GM19035 (cell line): Measurements from ENCODE around the gene SET.
"Not testable (repeated sequence)": the region's sequence is repeated elsewhere in the genome, so short reads cannot be mapped to it uniquely, and the experiment has no call there.

Source experiments
- ATAC-seq: cut with Tn5 transposase; IDR thresholded peaks from one replicate; pipeline ENCODE4 v1.9.1; 2021; ENCODE audit not compliant: unreplicated experiment

Gene SET, protein sequence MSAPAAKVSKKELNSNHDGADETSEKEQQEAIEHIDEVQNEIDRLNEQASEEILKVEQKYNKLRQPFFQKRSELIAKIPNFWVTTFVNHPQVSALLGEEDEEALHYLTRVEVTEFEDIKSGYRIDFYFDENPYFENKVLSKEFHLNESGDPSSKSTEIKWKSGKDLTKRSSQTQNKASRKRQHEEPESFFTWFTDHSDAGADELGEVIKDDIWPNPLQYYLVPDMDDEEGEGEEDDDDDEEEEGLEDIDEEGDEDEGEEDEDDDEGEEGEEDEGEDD

DNA sequence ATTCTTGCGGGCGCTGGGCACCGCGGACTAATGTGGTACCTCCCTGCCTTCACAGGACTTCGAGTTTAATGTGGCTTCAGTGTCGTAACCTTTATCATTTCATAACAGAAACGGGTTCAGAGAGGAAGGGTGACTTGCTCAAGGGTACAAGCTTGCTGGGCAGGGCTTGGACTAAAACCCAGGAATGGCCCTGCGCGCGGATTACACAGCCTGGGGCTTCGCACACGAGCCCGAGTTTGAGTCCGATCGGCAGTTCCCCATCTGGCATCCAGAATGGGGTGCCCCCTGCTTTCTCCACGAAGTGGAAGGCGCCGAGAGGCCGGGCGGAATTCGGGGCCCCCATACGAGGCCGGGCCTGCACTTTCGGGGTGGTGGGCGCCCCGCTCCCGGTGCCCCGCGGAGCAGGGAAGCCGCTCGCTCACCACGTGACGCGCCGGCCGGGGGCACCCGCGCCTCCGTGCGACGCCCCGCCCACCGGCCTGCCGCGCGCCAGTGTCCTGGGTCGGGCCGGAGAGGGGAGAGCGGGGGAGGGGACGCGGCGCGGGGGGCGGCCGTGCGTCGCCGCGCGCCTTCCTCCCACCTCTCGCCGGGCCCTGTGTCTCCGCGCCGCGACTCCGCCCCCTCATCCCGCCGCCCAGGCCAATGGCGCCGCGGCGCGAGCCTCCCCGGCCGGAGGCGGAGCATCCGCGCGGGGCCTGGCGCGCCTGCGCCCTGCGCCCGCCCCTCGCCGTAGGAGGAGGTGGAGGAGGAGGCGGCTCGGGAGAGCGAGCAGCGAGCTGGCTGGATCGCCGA is at the start of gene SET:
TSS of gene SET (plus strand) at position 722 of the 792 bp plus-strand sequence. CDS start 361 bp downstream, outside the sequence.
- peak; percentile 78 for ATAC-seq

DNA sequence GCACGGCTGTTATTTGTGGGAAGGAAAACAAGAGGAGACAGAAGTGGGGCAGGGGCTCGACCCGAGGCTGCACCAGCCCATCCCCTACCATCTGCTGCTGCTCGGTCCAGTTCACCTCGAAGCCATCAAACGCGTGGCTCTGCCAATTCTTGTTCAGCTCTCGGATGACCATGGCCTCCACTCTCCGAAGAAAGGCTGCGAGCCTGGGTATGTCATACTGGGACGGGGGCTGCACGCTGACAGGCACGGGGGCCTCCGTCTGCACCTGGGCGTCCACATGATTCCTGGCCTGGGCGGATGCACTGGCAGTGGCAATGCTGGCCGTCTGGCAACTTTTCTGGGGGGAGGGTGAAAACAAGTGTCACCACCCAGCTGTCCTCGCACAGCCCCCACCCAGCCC is 48.4 kb upstream of the SET start:
- ATAC-seq, result no peak

DNA sequence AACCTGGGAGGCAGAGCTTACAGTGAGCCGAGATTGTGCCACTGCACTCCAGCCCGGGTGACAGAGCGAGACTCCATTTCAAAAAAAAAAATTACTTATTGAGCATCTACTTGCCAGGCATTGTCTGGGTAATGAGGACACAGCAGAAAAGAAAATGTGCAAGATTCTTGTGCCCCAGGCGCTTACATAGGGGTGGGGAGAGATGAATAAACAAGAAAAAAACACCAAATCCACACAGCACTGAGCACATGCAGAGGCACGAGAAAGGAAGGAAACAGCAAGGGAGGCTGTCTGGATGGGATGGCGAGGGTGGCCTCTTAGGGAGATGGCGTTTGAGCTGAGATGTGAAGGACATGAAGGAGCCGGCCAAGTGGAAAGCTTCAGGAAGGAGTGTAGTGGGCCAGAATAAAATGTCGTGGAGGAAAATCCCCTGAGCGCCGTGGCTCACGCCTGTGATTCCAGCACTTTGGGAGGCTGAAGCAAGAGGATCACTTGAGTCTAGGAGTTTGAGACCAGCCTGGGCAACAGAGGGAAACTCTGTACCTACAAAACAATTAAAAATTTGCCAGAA is 46.3 kb upstream of the SET start:
- no peak for ATAC-seq

DNA sequence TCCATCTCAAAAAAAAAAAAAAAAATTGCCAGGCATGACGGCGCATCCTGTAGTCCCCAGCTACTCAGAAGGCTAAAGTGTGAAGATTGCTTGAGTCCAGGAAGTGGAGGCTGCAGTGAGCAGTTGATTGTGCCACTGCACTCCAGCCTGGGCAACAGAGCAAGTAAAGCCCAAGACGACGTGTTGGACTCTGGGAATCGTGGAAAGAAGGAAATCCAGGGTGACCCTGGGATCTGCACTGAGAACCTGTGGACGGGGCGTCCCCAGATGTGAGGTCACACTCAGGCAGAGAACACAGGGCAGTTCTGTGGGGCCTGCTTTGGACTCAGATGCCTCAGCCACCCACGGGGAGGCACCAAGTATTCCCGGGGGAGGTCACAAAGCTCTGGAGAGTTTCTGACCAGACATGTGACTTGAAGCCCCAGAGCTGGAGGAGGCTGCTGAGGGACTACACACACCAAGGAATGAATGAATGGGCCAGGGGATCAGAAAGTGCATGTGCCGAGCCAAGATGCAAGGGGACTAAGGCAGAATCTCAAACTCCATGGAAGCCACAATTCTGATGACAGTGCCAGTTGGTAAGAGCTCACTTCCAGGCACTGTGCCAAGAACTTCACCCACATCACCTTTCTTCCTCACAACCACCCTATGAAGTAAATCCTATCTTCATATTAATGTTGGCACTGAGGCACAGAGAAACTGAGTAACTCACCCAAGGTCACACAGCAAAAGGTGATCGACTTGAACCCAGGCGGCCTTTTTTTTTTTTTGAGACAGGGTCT is 45.3 kb upstream of the SET start:
- ATAC-seq, result peak; percentile 59

DNA sequence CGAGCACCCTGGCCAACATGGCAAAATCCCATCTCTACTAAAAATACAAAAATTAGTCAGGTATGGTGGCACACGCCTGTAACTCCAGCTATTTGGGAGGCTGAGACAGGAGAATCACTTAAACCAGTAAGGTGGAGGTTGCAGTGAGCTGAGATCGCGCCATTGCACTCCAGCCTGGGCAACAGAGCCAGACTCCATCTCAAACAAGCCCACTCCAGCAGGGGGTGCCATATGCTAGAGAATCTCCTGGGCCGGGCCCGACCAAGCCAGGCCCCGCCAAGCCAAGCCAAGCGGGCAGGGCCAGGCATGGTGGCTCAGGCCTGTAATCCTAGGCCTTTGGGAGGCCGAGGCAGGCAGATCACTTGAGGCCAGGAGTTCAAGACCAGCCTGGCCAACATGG is 40.8 kb upstream of the SET start:
- ATAC-seq, result not testable (repeated sequence)

DNA sequence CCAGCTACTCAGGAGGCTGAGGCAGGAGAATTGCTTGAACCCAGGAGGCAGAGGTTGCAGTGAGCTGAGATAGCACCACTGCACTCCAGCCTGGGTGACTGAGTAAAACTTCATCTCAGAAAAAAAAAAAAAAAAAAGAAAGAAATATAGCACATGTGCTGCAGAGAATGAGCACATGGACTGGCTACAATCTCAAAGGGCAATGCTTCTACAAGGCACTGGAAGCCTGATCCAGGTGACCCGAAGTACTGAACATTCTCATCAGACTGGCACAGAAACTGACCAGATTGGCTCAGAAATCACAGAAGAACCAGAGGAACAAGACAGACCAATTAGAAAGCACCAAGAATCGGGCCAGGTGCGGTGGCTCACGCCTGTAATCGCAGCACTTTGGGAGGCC is 37.2 kb upstream of the SET start:
- ATAC-seq, result no peak

DNA sequence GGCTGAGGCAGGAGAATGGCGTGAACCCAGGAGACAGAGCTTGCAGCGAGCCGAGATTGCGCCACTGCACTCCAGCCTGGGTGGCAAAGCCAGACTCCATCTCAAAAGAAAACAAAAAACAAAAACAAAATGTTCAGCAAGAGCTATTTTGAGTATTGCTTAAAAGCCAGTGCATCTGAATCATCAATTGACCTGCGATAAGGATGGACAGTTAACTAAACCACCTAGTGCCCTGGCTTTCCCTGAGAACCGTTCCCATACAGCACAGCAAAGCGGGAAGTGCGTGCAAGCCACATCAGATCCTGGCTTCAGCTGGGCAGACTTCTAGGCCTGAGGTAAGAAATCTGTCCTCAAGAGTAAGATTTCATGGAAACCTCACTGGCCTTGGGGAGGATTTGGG is 35.1 kb upstream of the SET start:
- ATAC-seq, result no peak

DNA sequence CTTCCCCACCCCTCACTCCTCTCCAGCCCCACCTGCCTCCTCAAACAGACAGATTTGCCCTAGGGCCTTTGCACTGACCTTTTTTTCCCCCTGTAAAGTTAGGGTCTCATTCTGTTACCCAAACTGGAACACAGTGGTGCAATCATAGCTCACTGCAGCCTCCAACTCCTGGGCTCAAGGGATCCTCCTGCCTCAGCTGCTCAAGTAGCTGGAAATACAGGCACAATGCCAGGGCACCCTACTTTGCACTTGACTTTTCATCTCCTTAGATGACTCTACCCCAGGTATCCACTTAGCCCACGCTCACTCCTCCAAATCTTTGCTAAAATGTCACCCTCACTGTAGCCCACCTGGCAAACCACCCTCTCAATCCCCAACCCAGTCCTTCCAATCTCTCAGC is 34.5 kb upstream of the SET start:
- no peak for ATAC-seq

DNA sequence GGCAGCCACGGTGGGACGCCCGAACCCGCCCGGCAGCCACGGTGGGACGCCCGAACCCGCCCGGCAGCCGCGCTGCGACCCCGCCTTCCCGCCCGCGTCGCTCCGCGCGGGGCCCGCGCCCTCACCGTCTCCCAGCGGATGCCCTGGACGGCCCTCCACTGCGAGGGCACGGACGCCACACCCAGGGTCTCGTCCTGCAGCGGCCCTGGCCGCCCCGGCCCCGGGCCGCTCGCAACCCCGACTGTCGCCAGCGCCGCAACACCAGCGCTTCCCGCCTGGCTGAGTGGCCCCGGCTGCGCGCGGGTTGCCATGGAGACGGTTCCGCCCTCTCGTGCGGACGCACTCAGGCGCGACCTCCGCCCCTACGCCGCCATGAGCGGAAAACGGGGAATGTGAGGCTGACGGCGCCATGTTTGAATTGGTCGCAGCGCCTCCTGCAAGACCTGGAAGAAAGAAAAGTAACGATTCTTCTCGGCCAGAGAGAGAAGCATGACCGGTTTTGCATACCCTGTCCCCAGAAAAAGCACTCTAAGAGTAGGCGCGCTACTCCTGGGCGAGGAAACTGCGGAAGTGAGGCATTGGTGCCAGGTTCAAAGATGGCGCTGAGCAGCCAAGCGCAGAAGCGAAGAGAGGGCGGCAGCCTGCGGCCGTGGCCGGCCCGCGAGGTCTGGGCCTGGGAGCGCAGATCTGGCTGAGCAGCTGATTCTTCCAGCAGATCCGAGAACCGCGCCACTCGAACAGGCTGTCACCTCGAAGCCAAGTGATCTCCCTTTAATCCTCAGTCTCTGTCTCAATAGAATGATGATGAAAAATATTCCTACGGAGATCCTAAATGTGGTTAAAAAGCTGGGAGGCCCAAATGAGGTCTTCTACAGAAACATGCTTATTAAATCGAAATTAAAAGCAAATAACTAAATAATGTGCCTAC is 32.3 kb upstream of the SET start, which contains the start of gene DYNC2I2:
TSS of gene DYNC2I2 (minus strand) at position 432 of the 928 bp plus-strand sequence. CDS start at position 311, 121 bp downstream.
- ATAC-seq, result peak; percentile 73

DNA sequence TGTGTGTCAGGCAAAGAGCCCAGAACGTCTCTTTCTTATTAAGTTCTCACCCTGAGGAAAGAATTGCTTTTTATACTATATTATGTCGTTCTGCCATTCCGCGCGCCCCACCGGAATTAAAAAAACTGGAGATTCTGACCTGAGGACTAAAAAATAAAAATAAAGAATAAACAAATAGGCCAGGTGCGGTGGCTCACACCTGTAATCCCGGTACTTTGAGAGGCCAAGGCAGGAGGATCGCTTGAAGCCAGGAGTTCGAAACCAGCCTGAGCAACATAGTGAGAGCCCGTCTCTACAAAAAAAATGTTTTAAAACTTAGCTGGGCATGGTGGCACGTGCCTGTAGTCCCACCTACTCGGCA is 31.7 kb upstream of the SET start:
- ATAC-seq, result no peak

DNA sequence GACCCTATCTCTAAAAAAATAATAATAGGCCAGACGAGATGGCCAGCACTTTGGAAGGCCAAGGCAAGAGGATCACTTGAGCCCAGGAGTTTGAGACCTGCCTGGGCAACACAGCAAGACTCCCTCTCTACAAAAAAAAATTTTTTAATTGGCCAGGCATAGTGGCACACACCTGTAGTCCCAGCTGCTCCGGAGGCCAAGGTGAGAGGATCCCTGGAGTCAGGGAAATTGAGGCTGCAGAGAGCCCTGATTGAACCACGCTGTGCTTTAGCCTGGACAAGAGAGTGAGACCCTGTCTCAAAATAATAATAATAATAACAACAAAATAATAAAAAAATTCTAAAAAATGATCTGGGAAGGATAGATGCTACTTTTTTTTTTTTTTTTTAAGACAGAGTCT is 31.2 kb upstream of the SET start:
- no peak for ATAC-seq

DNA sequence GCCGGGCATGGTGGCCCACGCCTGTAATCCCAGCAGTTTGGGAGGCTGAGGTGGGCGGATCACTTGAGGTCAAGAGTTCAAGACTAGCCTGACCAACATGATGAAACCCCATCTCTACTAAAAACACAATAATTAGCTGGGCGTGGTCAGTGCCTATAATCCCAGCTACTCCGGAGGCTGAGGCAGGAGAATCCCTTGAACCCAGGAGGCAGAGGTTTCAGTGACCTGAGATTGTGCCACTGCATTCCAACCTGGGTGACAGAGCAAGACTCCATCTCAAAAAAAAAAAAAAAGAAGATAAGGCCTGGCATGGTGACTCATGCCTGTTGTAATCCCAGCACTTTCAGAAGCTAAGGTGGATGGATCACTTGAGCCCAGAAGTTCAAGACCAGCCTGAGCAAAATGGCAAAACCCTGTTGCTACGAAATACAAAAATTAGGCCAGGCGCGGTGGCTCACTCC is 22.5 kb upstream of the SET start:
- not testable (repeated sequence) for ATAC-seq

DNA sequence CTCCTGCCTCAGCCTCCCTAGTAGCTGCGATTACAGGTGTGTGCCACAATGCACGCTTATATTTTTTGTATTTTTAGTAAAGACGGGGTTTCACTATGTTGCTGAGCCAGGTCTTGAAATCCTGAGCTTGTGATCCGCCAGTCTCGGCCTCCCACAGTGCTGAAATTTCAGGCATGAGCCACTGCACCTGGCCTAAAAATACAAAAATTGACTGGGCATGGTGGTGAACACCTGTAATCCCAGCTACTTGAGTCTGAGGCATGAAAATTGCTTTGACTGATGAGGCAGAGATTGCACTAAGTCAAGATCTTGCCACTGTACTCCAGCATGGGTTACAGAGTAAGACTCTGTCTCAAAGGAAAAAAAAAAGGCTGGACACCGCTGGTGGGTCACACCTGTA is 19.2 kb upstream of the SET start:
- no peak for ATAC-seq

DNA sequence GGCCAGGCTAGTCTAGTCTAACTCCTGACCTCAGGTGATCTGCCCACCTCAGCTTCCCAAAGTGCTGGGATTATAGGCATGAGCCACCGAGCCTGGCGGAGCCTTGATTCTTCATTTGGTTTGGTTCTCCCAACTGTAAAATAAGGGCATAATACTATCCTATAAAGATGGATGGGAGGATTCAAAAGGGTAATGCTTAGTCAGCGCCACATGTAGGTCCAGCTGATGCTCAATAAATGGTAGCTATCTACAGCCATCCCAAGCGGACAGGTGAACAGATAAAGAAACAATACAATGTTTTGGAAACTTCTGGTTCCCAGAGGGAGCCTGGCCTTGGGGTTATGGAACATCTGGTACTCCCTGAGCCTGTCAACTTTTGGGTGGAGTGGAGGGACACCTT is 13.6 kb upstream of the SET start:
- ATAC-seq, result no peak

DNA sequence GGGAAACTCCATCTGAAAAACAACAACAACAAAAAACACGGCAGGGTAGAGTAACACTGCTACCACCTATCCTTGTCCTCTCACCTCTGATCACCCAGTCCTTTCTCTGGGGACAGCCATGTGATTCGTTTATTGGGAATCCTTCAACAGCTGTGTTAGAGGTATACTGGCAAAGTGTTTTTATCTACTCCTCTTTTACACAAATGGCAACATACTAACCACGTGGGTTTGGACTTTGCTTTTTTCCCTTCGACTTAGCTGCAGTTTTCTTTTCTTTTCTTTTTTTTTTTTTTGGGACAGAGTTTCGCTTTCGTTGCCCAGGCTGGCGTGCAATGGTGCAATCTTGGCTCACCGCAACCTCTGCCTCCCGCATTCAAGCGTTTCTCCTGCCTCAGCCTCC is 11.2 kb upstream of the SET start:
- ATAC-seq, result no peak

DNA sequence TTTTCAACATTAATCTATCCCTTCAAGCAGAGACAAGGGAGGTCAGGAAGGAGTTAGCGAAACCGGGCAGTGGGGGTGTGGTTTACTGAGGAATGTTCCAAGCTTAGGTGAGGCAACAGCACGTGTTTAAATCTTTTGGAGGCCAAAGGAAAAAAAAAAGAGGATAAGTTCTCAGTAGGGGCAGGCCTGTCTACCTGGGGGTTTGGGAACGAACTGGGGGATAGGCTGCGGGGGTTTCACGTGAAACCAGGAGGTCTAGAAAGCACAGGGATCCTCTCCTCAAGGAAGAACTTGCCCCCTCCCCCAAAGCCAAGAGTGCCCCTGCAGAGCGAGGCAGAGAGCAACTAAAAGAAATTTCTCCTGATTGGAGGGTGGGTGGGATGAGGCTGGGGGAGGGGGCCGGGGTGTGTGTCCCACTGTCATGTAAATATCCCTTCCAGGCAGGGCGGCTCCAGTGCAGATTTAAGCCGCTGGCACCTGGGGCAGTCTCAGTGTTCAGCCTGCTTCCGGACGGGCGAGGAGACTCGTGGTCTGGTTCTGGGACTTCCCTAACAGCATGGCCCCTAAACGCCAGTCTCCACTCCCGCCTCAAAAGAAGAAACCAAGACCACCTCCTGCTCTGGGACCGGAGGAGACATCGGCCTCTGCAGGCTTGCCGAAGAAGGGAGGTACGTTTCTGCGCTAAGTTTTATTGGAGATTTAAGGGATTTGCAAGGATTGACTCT is 5.5 kb upstream of the SET start:
- peak; percentile 30 for ATAC-seq

DNA sequence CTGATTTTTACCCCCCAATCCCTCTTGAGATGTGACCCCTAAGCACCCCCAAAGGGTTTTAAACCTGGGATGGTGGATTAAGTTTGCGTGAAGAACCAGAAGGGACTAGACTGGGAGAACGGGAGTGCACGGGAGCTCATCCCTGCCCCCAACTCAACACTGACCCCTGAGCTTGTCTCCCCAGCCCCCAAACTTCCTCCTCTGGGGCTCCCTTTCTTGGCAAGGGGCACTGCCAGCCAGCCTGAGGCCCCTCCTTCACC is 5.0 kb upstream of the SET start:
- ATAC-seq, result no peak

DNA sequence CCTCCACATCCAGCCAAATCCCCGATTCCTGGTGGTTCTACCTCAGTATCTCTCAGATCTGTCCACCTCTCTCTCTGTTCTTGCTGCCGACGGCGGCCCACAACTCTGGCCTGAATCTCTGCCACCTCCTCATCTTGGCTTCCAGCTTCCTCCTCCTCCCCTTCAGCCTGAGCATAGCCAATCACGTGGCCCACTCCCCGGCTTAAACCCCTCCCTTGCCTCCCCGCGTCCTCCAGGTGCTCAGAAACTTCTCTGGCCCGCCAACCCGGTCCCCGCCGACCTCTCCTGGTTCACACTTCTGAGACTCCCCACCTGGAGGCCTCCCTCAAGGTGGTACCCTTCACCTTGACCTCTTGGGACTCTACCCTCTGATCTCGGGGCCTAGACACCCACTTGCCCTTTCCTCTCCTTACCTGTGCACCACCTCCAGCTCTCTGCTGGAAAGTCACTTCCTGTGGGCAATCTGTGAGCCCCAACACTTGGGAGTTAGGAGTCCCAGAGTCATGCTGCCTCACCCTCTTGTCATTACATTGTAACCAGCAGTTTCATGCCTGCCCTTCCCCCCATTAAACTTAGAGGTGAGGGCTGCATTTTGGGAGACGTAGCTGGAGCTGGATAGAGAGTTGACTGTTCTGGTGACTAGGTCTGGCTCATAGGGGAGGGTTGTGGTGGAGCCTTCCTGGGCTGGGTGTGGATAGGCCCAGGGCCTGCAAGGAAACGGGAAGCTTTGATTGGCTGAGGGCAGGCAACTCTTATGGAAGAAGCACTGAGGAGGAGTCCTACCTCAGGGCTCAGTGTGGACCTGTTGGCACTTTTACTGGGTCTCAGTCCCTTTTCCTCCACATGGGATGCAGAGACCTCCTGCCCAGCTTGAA is 4.5 kb upstream of the SET start:
- ATAC-seq, result no peak
